Heart left ventricle (tissue), 16 donors: Measurements from ENCODE around the gene TBC1D3B. TPM values are rescaled to one million over a fixed set of nuclear protein-coding genes. Genes with fewer than 3 reads are reported as not detected.
A peak's percentile ranks its signal among the peaks of the same experiment; 100 is the strongest.
"Not testable (repeated sequence)": the region's sequence is repeated elsewhere in the genome, so short reads cannot be mapped to it uniquely, and the experiment has no call there.

ENCODE experiments used
- ATAC-seq, 4 donors: fragments of 200-7000 bp; cut with Tn5 transposase; one replicate each; pipeline ENCODE4 v1.9.1; 2020 to 2022; ENCODE audit warnings: moderate library complexity in 4 of 4, mild to moderate bottlenecking in 3 of 4, moderate number of reproducible peaks in 1 of 4
- DNase-seq, 5 donors: peaks; one replicate each; pipeline ENCODE4 v3.0.0-alpha.2; 2020
- H3K27ac ChIP-seq, 12 donors: fragments of 200-600 bp; sonication (generic) in 4 of 12; one replicate each; pipeline versions ENCODE4 v1.5.0 to v1.8.0; 2016 to 2022; ENCODE audit warnings: mild to moderate bottlenecking in 2 of 12
- H3K27me3 ChIP-seq, 9 donors: fragments of 200-600 bp; sonication (generic) in 2 of 9; one replicate each; pipeline versions ENCODE4 v1.5.1 to v1.8.0; 2016 to 2022; ENCODE audit warnings: mild to moderate bottlenecking in 3 of 9
- H3K36me3 ChIP-seq, 9 donors: fragments of 200-600 bp; sonication (generic) in 2 of 9; one replicate each; pipeline versions ENCODE4 v1.5.0 to v1.8.0; 2018 to 2022; ENCODE audit warnings: mild to moderate bottlenecking in 2 of 9
- H3K4me1 ChIP-seq, 12 donors: fragments of 200-600 bp; sonication (generic) in 4 of 12; one replicate each; pipeline versions ENCODE4 v1.5.0 to v1.8.0; 2016 to 2022; ENCODE audit warnings: mild to moderate bottlenecking in 3 of 12
- H3K4me3 ChIP-seq, 12 donors: fragments of 200-600 bp; sonication (generic) in 4 of 12; one replicate each; pipeline versions ENCODE4 v1.5.0 to v1.8.0; 2017 to 2022; ENCODE audit warnings: mild to moderate bottlenecking in 9 of 12, moderate library complexity in 4 of 12
- H3K9me3 ChIP-seq, 12 donors: fragments of 200-600 bp; sonication (generic) in 4 of 12; one replicate each; pipeline versions ENCODE4 v1.5.0 to v1.8.0; 2016 to 2022; ENCODE audit warnings: mild to moderate bottlenecking in 1 of 12
- POLR2A ChIP-seq, 2 donors: fragments of 450-650 bp; IDR thresholded peaks; one replicate each; pipeline ENCODE4 v1.6.1; 2017; ENCODE audit warnings: antibody characterized with exemption in 2 of 2, mild to moderate bottlenecking in 2 of 2, moderate library complexity in 2 of 2
- WGBS, 4 donors: extraction: QIAGEN DNeasy Blood & Tissue Kit in 2 of 4; methylation state at CpG; one replicate each; pipeline versions ENCODE4 v1.1.5 to v1.1.7; 2013 to 2018; 5-methylcytosine and 5-hydroxymethylcytosine counted together
- intact Hi-C, 10 donors: fragments of 100-400 bp; cut with DNase I; formaldehyde crosslinking; loops; one replicate each; pipeline versions ENCODE4 v1.11.1 to v1.14.2; 2022
- polyA plus RNA-seq, 2 donors: library from polyadenylated mRNA; stranded (reverse); fragments of 200-250 nt; gene quantifications; one replicate each; pipeline ENCODE4 v1.2.3, GENCODE V29; 2013
- total RNA-seq, 9 donors: library from RNA; depleted of rRNA in 2 of 9; stranded (reverse); fragments of >200 nt in 2 of 9; fragmentation: NEBNext Ultra II Directional in 3 of 9; extraction: Animal tissue kit (Norgen Biotek cat#: 25700) in 3 of 9; gene quantifications; one replicate each; pipeline versions ENCODE4 v1.1.0 to v1.2.4, GENCODE V29; 2016 to 2023
- TF ChIP-seq, protein P1 (sequence below), 12 donors: fragments of 200-600 bp; sonication (generic) in 4 of 12; IDR thresholded peaks; one replicate each; pipeline versions ENCODE4 v1.5.0 to v1.8.0; 2018 to 2022; ENCODE audit warnings: antibody characterized with exemption in 12 of 12, mild to moderate bottlenecking in 5 of 12
- donor health status: ischemic (EF 13 %, LVEDD 7.1; RV severe dilation, severe dysfunction).
- donor health status: healthy with polysubstance abuse.
- donor health status: DM: no; HTN: yes; CAD: no.
- donor health status: DM: no; HTN: no; CAD: no.
- donor health status: ischemic (EF 25% LVEDD 6.9; RV normal size, moderate dysfunction).
- donor health status: ischemic (EF 25% LVEDD 5.7; RV mildly dilated, moderate dysfunction).
- donor health status: healthy.
- donor health status: DM: yes; HTN: yes; CAD: no.
- donor health status: ischemic (EF 35%, LVEDD 5.7; RV mildly dilated, moderate dysfunction).
- donor health status: nonischemic (EF 11% LVEDD 7.7; RV severe dilation, severe dysfunction).
- donor health status: DM: yes; HTN: yes; CAD: no.
- donor health status: PGD.
- donor health status: ischemic (EF 29% LVEDD 5.4; RV normal size, mild dysfunction).
- donor health status: nonischemic (EF 23%, LVEDD 6.1; RV moderate dilation, normal function).

Gene TBC1D3B
- total and polyA plus RNA-seq, 11 donors: 0.62 to 3.3 (median 1.4) TPM; not detected in 1

DNA sequence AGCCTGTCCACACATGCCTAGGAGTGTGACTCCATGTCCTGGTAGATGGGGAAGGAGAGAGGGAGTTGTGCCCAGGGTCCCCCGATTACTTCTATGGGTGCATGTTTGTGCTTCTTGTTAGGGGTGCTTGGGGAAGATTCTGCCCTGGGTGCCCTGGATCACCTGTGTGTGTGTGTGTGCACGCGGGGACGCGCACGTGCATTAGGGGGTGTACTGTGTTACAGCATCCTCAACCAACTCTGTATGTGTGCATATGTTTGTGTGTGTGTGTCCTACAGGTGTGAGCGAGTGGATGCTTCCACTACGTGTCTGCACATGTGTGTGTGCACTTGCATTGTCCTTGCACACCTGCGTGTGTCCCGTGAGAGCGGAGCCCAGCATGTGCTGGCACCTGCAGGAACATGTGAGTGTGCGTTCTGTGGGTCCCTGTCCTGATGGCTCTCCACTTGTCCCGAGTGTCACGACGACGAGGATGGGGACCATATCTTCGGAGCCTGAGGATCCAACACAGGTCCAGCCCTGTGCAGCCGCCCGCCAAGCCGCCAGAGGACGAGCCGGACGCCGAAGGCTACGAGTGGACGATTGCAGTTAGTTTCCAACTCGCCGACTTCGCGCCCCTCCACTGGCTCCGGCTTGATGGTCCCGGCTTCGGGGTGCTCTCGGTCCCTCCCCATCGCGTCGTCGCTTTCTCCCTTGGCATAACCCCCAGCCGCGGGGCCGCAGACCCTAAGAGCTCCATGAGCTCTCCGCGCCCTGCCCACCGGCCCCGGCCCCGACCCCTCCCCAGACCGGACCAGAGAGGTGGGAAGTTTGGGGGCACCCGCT lies 6.0 kb upstream of the TBC1D3B start:
- WGBS, 4 donors: 21 to 31% (median 28%) methylated on average over 38 to 48 of the region's 48 CpGs
- ATAC-seq (peak in 3 of 4 donors; percentile 16 to 49 (median 25)), DNase-seq (peak in 2 of 5 donors; percentile 34 to 57)
- Histone ChIP-seq H3K27ac (peak overlapping the region in 7 of 12 donors; percentile 23 to 78 (median 63)), H3K4me1 (peaks cover 0 to 21% (median 2%) of the 10 kb centered on the region in 12 donors), H3K27me3 (peaks cover 0 to 45% (median 0%) of the 10 kb centered on the region in 9 donors), H3K36me3 (no peaks in the 10 kb centered on the region), H3K9me3 (no peaks in the 10 kb centered on the region), H3K4me3 (peak overlapping the region; percentile 30 to 75 (median 62))
- intact Hi-C loops: loop anchor here in 1 of 10 donors (10.0 kb wide), 1 partner anchor 302 kb away; the partner anchor contains the start of gene ZNHIT3
- TF ChIP-seq POLR2A (IDR thresholded peaks at IDR 0.05): no peak
- TF ChIP-seq, protein P1, sequence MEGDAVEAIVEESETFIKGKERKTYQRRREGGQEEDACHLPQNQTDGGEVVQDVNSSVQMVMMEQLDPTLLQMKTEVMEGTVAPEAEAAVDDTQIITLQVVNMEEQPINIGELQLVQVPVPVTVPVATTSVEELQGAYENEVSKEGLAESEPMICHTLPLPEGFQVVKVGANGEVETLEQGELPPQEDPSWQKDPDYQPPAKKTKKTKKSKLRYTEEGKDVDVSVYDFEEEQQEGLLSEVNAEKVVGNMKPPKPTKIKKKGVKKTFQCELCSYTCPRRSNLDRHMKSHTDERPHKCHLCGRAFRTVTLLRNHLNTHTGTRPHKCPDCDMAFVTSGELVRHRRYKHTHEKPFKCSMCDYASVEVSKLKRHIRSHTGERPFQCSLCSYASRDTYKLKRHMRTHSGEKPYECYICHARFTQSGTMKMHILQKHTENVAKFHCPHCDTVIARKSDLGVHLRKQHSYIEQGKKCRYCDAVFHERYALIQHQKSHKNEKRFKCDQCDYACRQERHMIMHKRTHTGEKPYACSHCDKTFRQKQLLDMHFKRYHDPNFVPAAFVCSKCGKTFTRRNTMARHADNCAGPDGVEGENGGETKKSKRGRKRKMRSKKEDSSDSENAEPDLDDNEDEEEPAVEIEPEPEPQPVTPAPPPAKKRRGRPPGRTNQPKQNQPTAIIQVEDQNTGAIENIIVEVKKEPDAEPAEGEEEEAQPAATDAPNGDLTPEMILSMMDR (IDR thresholded peaks at IDR 0.05): no peak

DNA sequence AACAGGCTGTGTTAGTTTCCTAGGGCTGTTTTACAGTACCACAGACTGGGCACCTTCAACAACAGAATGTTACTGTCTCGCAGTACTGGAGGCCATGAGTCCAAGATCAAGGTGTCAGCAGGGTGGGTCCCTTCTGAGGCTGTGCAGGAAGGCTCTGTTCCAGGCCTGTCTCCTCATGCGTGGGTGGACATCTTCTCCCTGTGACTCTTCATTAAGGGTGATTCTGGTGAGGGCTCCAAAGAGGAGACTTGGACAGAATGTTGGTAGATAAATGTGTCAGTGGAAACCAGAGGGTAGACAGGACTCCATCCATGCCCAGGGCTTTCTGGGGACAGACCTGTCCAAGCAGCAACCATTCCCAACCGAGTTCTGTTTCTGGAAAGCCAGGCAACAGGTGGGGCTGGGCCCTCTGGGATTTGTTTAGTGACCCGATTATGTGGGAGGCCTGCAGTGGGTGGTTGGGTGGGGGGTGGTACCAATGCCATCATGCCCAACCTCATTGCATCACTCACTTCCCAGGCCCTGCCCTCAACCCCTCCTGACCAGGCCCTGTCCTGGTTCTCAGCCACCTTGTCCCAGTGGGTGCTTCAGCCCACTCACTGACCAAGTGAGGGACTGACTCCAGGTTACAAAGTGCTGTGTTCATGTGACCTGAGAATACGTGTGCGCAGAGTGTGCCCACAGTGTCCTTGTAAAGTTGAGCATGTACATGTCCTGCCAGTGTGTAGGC lies 5.2 kb upstream of the TBC1D3B start:
- DNase-seq, ATAC-seq, H3K36me3 ChIP-seq, H3K9me3 ChIP-seq, H3K4me3 ChIP-seq, H3K27ac ChIP-seq: not testable (repeated sequence)
- Histone ChIP-seq H3K27me3 (peaks cover 0 to 38% (median 0%) of the 10 kb centered on the region in 9 donors), H3K4me1 (peaks cover 0 to 21% (median 2%) of the 10 kb centered on the region in 12 donors)
- WGBS, 4 donors: 87 to 93% (median 91%) methylated on average over 6 of the region's 6 CpGs
- intact Hi-C loops: loop anchor here in 1 of 10 donors (10.0 kb wide), 1 partner anchor 303 kb away; the partner anchor contains the start of gene ZNHIT3

DNA sequence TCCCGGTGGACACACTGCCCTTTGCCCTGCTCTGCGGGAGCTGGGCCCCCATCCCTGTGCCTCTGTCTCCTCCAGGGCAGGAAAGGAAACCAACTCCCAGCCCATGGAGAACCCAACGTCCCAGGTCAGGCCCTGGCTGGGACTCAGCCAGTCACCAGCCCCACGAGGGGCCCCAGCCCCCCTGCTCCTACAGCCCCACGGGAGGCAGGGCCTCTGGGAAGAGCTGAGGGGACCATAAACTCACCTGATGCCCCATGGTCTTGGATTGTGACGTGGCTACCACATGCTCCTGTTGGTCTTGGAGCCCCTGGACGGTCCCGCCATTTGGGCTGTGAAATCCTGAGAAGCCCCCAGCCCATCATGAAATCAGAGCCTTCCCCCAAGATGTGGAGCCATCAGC lies 7.6 kb downstream of the TBC1D3B start:
- DNase-seq, H3K9me3 ChIP-seq, intact Hi-C loops, ATAC-seq, H3K4me1 ChIP-seq, H3K27me3 ChIP-seq, H3K27ac ChIP-seq, H3K36me3 ChIP-seq, H3K4me3 ChIP-seq: not testable (repeated sequence)
- 61 to 65% (median 61%) methylated on average over 4 to 6 of the region's 8 CpGs; no CpG with 5 or more reads in 1 of the 4 donors for WGBS, 4 donors

DNA sequence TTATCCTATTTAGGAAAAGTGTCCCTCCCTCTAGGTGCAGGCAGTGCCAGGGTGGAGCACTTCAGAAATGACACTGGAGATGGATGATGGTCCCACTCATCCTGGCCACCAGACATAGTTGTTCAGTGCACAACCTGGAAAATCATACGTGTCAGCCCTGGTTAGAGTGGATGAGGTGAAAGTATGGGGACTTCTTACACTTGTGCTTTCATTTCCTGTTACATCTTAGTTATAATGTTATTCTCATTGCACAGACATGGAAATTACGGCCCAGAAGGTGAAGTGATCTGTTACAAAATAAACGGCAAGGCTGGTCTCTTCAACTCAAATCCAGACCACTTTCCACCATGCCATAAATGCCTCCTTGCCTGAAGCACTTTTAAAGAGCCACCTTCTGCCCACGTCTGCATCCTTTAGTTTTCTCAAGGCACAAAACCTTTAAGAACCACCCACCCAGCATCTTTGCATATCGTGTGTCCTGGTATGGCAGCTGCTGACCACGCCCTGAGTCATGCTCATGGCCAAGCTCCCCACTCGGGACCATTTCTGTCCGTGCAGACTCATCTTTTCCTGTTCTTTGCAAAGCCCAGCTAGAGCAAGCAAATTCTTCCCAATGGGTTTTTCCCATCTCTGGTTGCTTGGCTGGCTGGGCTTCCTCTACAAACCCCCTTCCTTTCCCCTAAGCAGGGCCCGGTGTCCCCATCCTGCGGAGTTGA lies 22.4 kb downstream of the TBC1D3B start:
- no peak for ATAC-seq
- H3K4me3 ChIP-seq: no peak overlapping the region

More for the DNA sequence above, 22.4 kb downstream of the TBC1D3B start:
- Histone ChIP-seq H3K27me3 (peaks cover 0 to 37% (median 0%) of the 10 kb centered on the region in 9 donors), H3K9me3 (no peaks in the 10 kb centered on the region), H3K36me3 (no peaks in the 10 kb centered on the region), H3K27ac (no peak overlapping the region), H3K4me1 (peaks cover 0 to 8% (median 0%) of the 10 kb centered on the region in 12 donors)
- intact Hi-C loops: no loop called here
- no peak for TF ChIP-seq POLR2A (IDR thresholded peaks at IDR 0.05)
- TF ChIP-seq, protein P1 (IDR thresholded peaks at IDR 0.05): no peak
- WGBS, 4 donors: 61 to 72% (median 66%) methylated on average over 10 of the region's 10 CpGs
- DNase-seq: no peak
